ENCODE measurements around the gene HERC3.

HERC3 gene

GRCh38 chr4:88725986-88726385, 133.7 kb downstream of the HERC3 start:
- Histone ChIP-seq H3K9me3 (ENCODE audit: insufficient read depth, low read depth, low read length) (no peaks in the 10 kb centered on the region), H2BK12ac (ENCODE audit: low read length) (no peak overlapping the region), H2BK5ac (ENCODE audit: low read depth, low read length, poor library complexity) (no peak overlapping the region), H3K18ac (ENCODE audit: low read length) (no peak overlapping the region), H3K27ac (ENCODE audit: low read depth, low read length) (no peak overlapping the region), H3K4me2 (ENCODE audit: low read length) (no peak overlapping the region), H3K4me3 (ENCODE audit: low read depth, low read length) (no peak overlapping the region), H3K36me3 (ENCODE audit: control insufficient read depth in 1 of 2, insufficient read depth in 2 of 2, low read length in 2 of 2) (peaks cover 5 to 9% of the 10 kb centered on the region in 2 experiments), H3K9ac (ENCODE audit: low read length) (no peak overlapping the region), H3K14ac (ENCODE audit: low read length) (no peak overlapping the region), H2AK5ac (ENCODE audit: low read length) (no peak overlapping the region), H3K79me1 (ENCODE audit: low read length) (no peaks in the 10 kb centered on the region), H2BK120ac (ENCODE audit: insufficient read depth, low read length, poor library complexity) (no peak overlapping the region), H3K4me1 (ENCODE audit: control insufficient read depth in 1 of 2, insufficient read depth in 2 of 2, low read length in 2 of 2) (no peaks in the 10 kb centered on the region), H4K12ac (ENCODE audit: low read depth, low read length) (no peak overlapping the region), H3K79me2 (ENCODE audit: control insufficient read depth, insufficient read depth, low read length, poor library complexity) (no peaks in the 10 kb centered on the region), H3K23ac (ENCODE audit: low read length) (no peak overlapping the region), H4K8ac (ENCODE audit: low read depth, low read length) (no peak overlapping the region), H3K4ac (ENCODE audit: low read depth, low read length) (no peak overlapping the region), H3K27me3 (ENCODE audit: insufficient read depth, low read length) (no peaks in the 10 kb centered on the region), H4K91ac (ENCODE audit: low read depth, low read length) (no peak overlapping the region), H2AFZ (ENCODE audit: insufficient read depth, low read length, poor library complexity) (no peak overlapping the region)
- DNase-seq, result no peak
- no CpG with 5 or more reads among the region's 2 CpGs for WGBS (ENCODE audit: extremely low coverage, insufficient coverage, insufficient read length)

GRCh38 chr4:88728146-88728545, 135.9 kb downstream of the HERC3 start:
- Histone ChIP-seq H4K91ac (ENCODE audit: low read depth, low read length) (no peak overlapping the region), H3K4me1 (ENCODE audit: control insufficient read depth in 1 of 2, insufficient read depth in 2 of 2, low read length in 2 of 2) (no peaks in the 10 kb centered on the region), H2BK12ac (ENCODE audit: low read length) (no peak overlapping the region), H2BK120ac (ENCODE audit: insufficient read depth, low read length, poor library complexity) (no peak overlapping the region), H2AFZ (ENCODE audit: insufficient read depth, low read length, poor library complexity) (no peak overlapping the region), H3K18ac (ENCODE audit: low read length) (no peak overlapping the region), H3K79me1 (ENCODE audit: low read length) (no peaks in the 10 kb centered on the region), H3K9me3 (ENCODE audit: insufficient read depth, low read depth, low read length) (no peaks in the 10 kb centered on the region), H3K27ac (ENCODE audit: low read depth, low read length) (no peak overlapping the region), H3K4me3 (ENCODE audit: low read depth, low read length) (no peak overlapping the region), H3K9ac (ENCODE audit: low read length) (no peak overlapping the region), H4K12ac (ENCODE audit: low read depth, low read length) (no peak overlapping the region), H2BK5ac (ENCODE audit: low read depth, low read length, poor library complexity) (no peak overlapping the region), H3K14ac (ENCODE audit: low read length) (no peak overlapping the region), H4K8ac (ENCODE audit: low read depth, low read length) (no peak overlapping the region), H3K4me2 (ENCODE audit: low read length) (no peak overlapping the region), H2AK5ac (ENCODE audit: low read length) (no peak overlapping the region), H3K79me2 (ENCODE audit: control insufficient read depth, insufficient read depth, low read length, poor library complexity) (no peaks in the 10 kb centered on the region), H3K36me3 (ENCODE audit: control insufficient read depth in 1 of 2, insufficient read depth in 2 of 2, low read length in 2 of 2) (peaks cover 5 to 9% of the 10 kb centered on the region in 2 experiments), H3K27me3 (ENCODE audit: insufficient read depth, low read length) (no peaks in the 10 kb centered on the region), H3K4ac (ENCODE audit: low read depth, low read length) (no peak overlapping the region), H3K23ac (ENCODE audit: low read length) (no peak overlapping the region)
- no CpG with 5 or more reads among the region's 6 CpGs for WGBS (ENCODE audit: extremely low coverage, insufficient coverage, insufficient read length)
- no peak for DNase-seq

GRCh38 chr4:88729146-88729760, 137.0 kb downstream of the HERC3 start:
- no peaks in the 10 kb centered on the region for H3K27me3 ChIP-seq (ENCODE audit: insufficient read depth, low read length)
- H2BK5ac ChIP-seq (ENCODE audit: low read depth, low read length, poor library complexity), result no peak overlapping the region
- H4K12ac ChIP-seq (ENCODE audit: low read depth, low read length), result no peak overlapping the region
- H3K18ac ChIP-seq (ENCODE audit: low read length), result no peak overlapping the region
- H3K14ac ChIP-seq (ENCODE audit: low read length), result no peak overlapping the region
- no peak overlapping the region for H4K91ac ChIP-seq (ENCODE audit: low read depth, low read length)
- no peak overlapping the region for H4K8ac ChIP-seq (ENCODE audit: low read depth, low read length)
- no peak overlapping the region for H2BK120ac ChIP-seq (ENCODE audit: insufficient read depth, low read length, poor library complexity)
- no peak overlapping the region for H3K4me2 ChIP-seq (ENCODE audit: low read length)
- H3K4me3 ChIP-seq (ENCODE audit: low read depth, low read length), result no peak overlapping the region
- H3K4ac ChIP-seq (ENCODE audit: low read depth, low read length), result no peak overlapping the region
- H3K23ac ChIP-seq (ENCODE audit: low read length), result no peak overlapping the region
- no peak overlapping the region for H2BK12ac ChIP-seq (ENCODE audit: low read length)
- H3K27ac ChIP-seq (ENCODE audit: low read depth, low read length), result no peak overlapping the region
- H3K9ac ChIP-seq (ENCODE audit: low read length), result no peak overlapping the region
- no peaks in the 10 kb centered on the region for H3K9me3 ChIP-seq (ENCODE audit: insufficient read depth, low read depth, low read length)
- H3K36me3 ChIP-seq (ENCODE audit: control insufficient read depth in 1 of 2, insufficient read depth in 2 of 2, low read length in 2 of 2), result peaks cover 5 to 9% of the 10 kb centered on the region in 2 experiments
- H3K79me1 ChIP-seq (ENCODE audit: low read length), result no peaks in the 10 kb centered on the region
- no peaks in the 10 kb centered on the region for H3K4me1 ChIP-seq (ENCODE audit: control insufficient read depth in 1 of 2, insufficient read depth in 2 of 2, low read length in 2 of 2)
- WGBS (ENCODE audit: extremely low coverage, insufficient coverage, insufficient read length), result no CpG with 5 or more reads among the region's 6 CpGs
- H3K79me2 ChIP-seq (ENCODE audit: control insufficient read depth, insufficient read depth, low read length, poor library complexity), result no peaks in the 10 kb centered on the region
- no peak overlapping the region for H2AFZ ChIP-seq (ENCODE audit: insufficient read depth, low read length, poor library complexity)
- H2AK5ac ChIP-seq (ENCODE audit: low read length), result no peak overlapping the region
- DNase-seq, result no peak

- no peak overlapping the region for H3K14ac ChIP-seq (ENCODE audit: low read length)
- no peak overlapping the region for H4K91ac ChIP-seq (ENCODE audit: low read depth, low read length)
- H3K18ac ChIP-seq (ENCODE audit: low read length), result no peak overlapping the region
- no peak overlapping the region for H3K4ac ChIP-seq (ENCODE audit: low read depth, low read length)
- peaks cover 5 to 9% of the 10 kb centered on the region in 2 experiments for H3K36me3 ChIP-seq (ENCODE audit: control insufficient read depth in 1 of 2, insufficient read depth in 2 of 2, low read length in 2 of 2)
- no peak overlapping the region for H3K23ac ChIP-seq (ENCODE audit: low read length)
- DNase-seq, result no peak
- no peak overlapping the region for H3K9ac ChIP-seq (ENCODE audit: low read length)
- H4K12ac ChIP-seq (ENCODE audit: low read depth, low read length), result no peak overlapping the region
- H3K4me2 ChIP-seq (ENCODE audit: low read length), result no peak overlapping the region
- H3K4me1 ChIP-seq (ENCODE audit: control insufficient read depth in 1 of 2, insufficient read depth in 2 of 2, low read length in 2 of 2), result no peaks in the 10 kb centered on the region
- H3K27ac ChIP-seq (ENCODE audit: low read depth, low read length), result no peak overlapping the region
- H3K27me3 ChIP-seq (ENCODE audit: insufficient read depth, low read length), result no peaks in the 10 kb centered on the region
- H3K9me3 ChIP-seq (ENCODE audit: insufficient read depth, low read depth, low read length), result no peaks in the 10 kb centered on the region
- H4K8ac ChIP-seq (ENCODE audit: low read depth, low read length), result no peak overlapping the region
- no peaks in the 10 kb centered on the region for H3K79me1 ChIP-seq (ENCODE audit: low read length)
- H3K4me3 ChIP-seq (ENCODE audit: low read depth, low read length), result no peak overlapping the region
- H2BK120ac ChIP-seq (ENCODE audit: insufficient read depth, low read length, poor library complexity), result no peak overlapping the region
- no peak overlapping the region for H2AFZ ChIP-seq (ENCODE audit: insufficient read depth, low read length, poor library complexity)
- H2AK5ac ChIP-seq (ENCODE audit: low read length), result no peak overlapping the region
- H3K79me2 ChIP-seq (ENCODE audit: control insufficient read depth, insufficient read depth, low read length, poor library complexity), result no peaks in the 10 kb centered on the region
- no peak overlapping the region for H2BK5ac ChIP-seq (ENCODE audit: low read depth, low read length, poor library complexity)
- no peak overlapping the region for H2BK12ac ChIP-seq (ENCODE audit: low read length)
- WGBS (ENCODE audit: extremely low coverage, insufficient coverage, insufficient read length), result no CpG with 5 or more reads among the region's 5 CpGs
Measured at GRCh38 chr4:88730811-88731210, 138.5 kb downstream of the HERC3 start.

All from trophoblast cell (in vitro differentiated cells and primary cell).